Keratinocyte (primary cell): ENCODE measurements around the gene KCTD13. TPM values are rescaled to one million over a fixed set of nuclear protein-coding genes. Genes with fewer than 3 reads are reported as not detected.

Experiments
- DNase-seq: peaks from one replicate; pipeline ENCODE4 v3.0.0-alpha.2; 2011; ENCODE audit warnings: low read depth, missing footprints, low spot score
- FAIRE-seq: peaks from 2 replicates; lab custom pipeline; 2011; peaks lifted over from hg19 to GRCh38; lab: Jason Lieb, UNC
- H2AFZ ChIP-seq: 2 replicates; pipeline ENCODE4 v1.6.0; 2012; ENCODE audit warnings: low read length, control low read depth, inconsistent platforms; ENCODE audit not compliant: control insufficient read depth
- H3K27ac ChIP-seq: 2 replicates; pipeline ENCODE4 v1.5.1; 2011; ENCODE audit warnings: low read length; ENCODE audit not compliant: control insufficient read depth, insufficient read depth
- H3K27me3 ChIP-seq: 3 replicates; pipeline ENCODE4 v1.6.0; 2011; ENCODE audit warnings: low read length; ENCODE audit not compliant: control insufficient read depth, insufficient read depth; ENCODE audit errors: extremely low read depth
- H3K36me3 ChIP-seq, 2 experiments: 2 replicates in 1 of 2; 3 replicates in 1 of 2; pipeline ENCODE4 v1.5.1; 2011; ENCODE audit warnings: low read length in 2 of 2, mild to moderate bottlenecking in 1 of 2; ENCODE audit not compliant: control insufficient read depth in 2 of 2, insufficient read depth in 2 of 2; ENCODE audit errors: extremely low read depth in 1 of 2
- H3K4me1 ChIP-seq: 3 replicates; pipeline ENCODE4 v1.5.1; 2011; ENCODE audit warnings: low read length; ENCODE audit not compliant: control insufficient read depth, insufficient read depth; ENCODE audit errors: extremely low read depth
- H3K4me2 ChIP-seq: 3 replicates; pipeline ENCODE4 v1.6.0; 2011; ENCODE audit warnings: low read depth, low read length; ENCODE audit not compliant: control insufficient read depth, insufficient read depth; ENCODE audit errors: extremely low read depth
- H3K4me3 ChIP-seq, 3 experiments: fragments of 200-600 bp in 1 of 3; sonication (generic) in 1 of 3; 2 replicates in 2 of 3; 3 replicates in 1 of 3; pipeline ENCODE4 v1.5.1; 2011 to 2016; ENCODE audit warnings: low read length in 3 of 3, mild to moderate bottlenecking in 3 of 3, control low read depth in 2 of 3, inconsistent platforms in 1 of 3, low read depth in 1 of 3, mixed read lengths in 1 of 3, mixed run types in 1 of 3, moderate library complexity in 1 of 3; ENCODE audit not compliant: control insufficient read depth in 2 of 3, insufficient read depth in 2 of 3; ENCODE audit errors: extremely low read depth in 1 of 3
- H3K79me2 ChIP-seq: 2 replicates; pipeline ENCODE4 v1.6.0; 2012; ENCODE audit warnings: low read length; ENCODE audit not compliant: control insufficient read depth, insufficient read depth
- H3K9ac ChIP-seq: 3 replicates; pipeline ENCODE4 v1.6.0; 2011; ENCODE audit warnings: low read length; ENCODE audit not compliant: control insufficient read depth, insufficient read depth; ENCODE audit errors: extremely low read depth
- H3K9me1 ChIP-seq: 3 replicates; pipeline ENCODE4 v1.6.0; 2011; ENCODE audit warnings: low read length; ENCODE audit not compliant: control insufficient read depth, insufficient read depth; ENCODE audit errors: extremely low read depth
- H3K9me3 ChIP-seq: 2 replicates; pipeline ENCODE4 v1.5.1; 2012; ENCODE audit warnings: low read depth, low read length; ENCODE audit not compliant: control insufficient read depth
- H4K20me1 ChIP-seq: 3 replicates; pipeline ENCODE4 v1.6.0; 2011; ENCODE audit warnings: low read length; ENCODE audit not compliant: control insufficient read depth, insufficient read depth; ENCODE audit errors: extremely low read depth
- CTCF ChIP-seq, 3 experiments: IDR thresholded peaks in 1 of 3; conservative IDR thresholded peaks in 1 of 3; optimal IDR thresholded peaks in 1 of 3; 2 replicates in 2 of 3; 3 replicates in 1 of 3; pipeline versions ENCODE3 to v1.5.1; 2011; ENCODE audit warnings: low read length in 3 of 3, mild to moderate bottlenecking in 3 of 3, moderate library complexity in 2 of 3, control low read depth in 1 of 3, inconsistent platforms in 1 of 3; ENCODE audit not compliant: insufficient read depth in 2 of 3; ENCODE audit errors: extremely low read depth in 1 of 3
- EZH2 ChIP-seq: IDR thresholded peaks from one replicate; pipeline ENCODE4 v1.6.1; 2012; ENCODE audit warnings: inconsistent platforms, mild to moderate bottlenecking, low read length, moderate library complexity
- dilution Hi-C: fragments of 300-500 bp; cut with MboI; formaldehyde crosslinking; loops from one replicate; pipeline ENCODE4 v1.7.0; 2020; ENCODE audit warnings: low sequenced_read_pairs; ENCODE audit not compliant: extremely low pct_ligation_motif_present
- polyA plus RNA-seq, 5 experiments: library from polyadenylated mRNA; depleted of rRNA in 3 of 5; stranded (reverse) in 3 of 5; stranded (forward) in 1 of 5; unstranded in 1 of 5; fragments of >200 nt; gene quantifications; 1 replicate in 1 of 5; 2 replicates in 3 of 5; 3 replicates in 1 of 5; pipeline versions ENCODE4 v1.2.1 to v1.2.3, GENCODE V29; 2011 to 2012; ENCODE audit warnings: missing spikeins in 2 of 5, low read depth in 1 of 5, low replicate concordance in 1 of 5

The KCTD13 gene
- polyA plus RNA-seq, 1 donor (not counting 4 experiments of a cell fraction or from before 2014, with no cell fraction given): 9.2 TPM

GRCh38 chr16:29959293-29959692 is 33.3 kb upstream of the KCTD13 start:
- Histone ChIP-seq H3K9me3 (no peaks in the 10 kb centered on the region), H3K4me2 (no peak overlapping the region), H4K20me1 (no peaks in the 10 kb centered on the region), H3K9ac (no peak overlapping the region), H3K4me3 (no peak overlapping the region), H3K79me2 (no peaks in the 10 kb centered on the region), H3K36me3 (no peaks in the 10 kb centered on the region), H3K27ac (no peak overlapping the region), H3K27me3 (no peaks in the 10 kb centered on the region), H2AFZ (no peak overlapping the region), H3K4me1 (peaks cover 10% of the 10 kb centered on the region), H3K9me1 (no peaks in the 10 kb centered on the region)
- FAIRE-seq (no peak), DNase-seq (no peak)
- dilution Hi-C loops: no loop called here
- TF ChIP-seq EZH2 (no peak), CTCF (optimal IDR thresholded peaks at IDR 0.05 in 1 of 3, IDR thresholded peaks at IDR 0.05 in 1 of 3, conservative IDR thresholded peaks at IDR 0.05 in 1 of 3; ENCODE audit: extremely low read depth in 1 of 3, insufficient read depth in 2 of 3, low read length in 3 of 3) (no peak)

- Histone ChIP-seq H4K20me1 (no peaks in the 10 kb centered on the region), H3K27ac (no peak overlapping the region), H3K9me1 (no peaks in the 10 kb centered on the region), H3K4me2 (no peak overlapping the region), H3K9me3 (no peaks in the 10 kb centered on the region), H2AFZ (no peak overlapping the region), H3K79me2 (no peaks in the 10 kb centered on the region), H3K27me3 (no peaks in the 10 kb centered on the region), H3K9ac (no peak overlapping the region), H3K4me3 (no peak overlapping the region), H3K4me1 (peaks cover 10% of the 10 kb centered on the region), H3K36me3 (no peaks in the 10 kb centered on the region)
- no peak for DNase-seq
- dilution Hi-C loops: no loop called here
- FAIRE-seq: no peak
- TF ChIP-seq EZH2: no peak
- TF ChIP-seq CTCF (optimal IDR thresholded peaks at IDR 0.05 in 1 of 3, IDR thresholded peaks at IDR 0.05 in 1 of 3, conservative IDR thresholded peaks at IDR 0.05 in 1 of 3; ENCODE audit: extremely low read depth in 1 of 3, insufficient read depth in 2 of 3, low read length in 3 of 3): no peak
These were observed 32.7 kb upstream of the KCTD13 start for GRCh38 chr16:29958756-29959155.
